Spleen (tissue), 11 donors: ENCODE data around the gene INPP4A. TPM values are rescaled to one million over a fixed set of nuclear protein-coding genes. Genes with fewer than 3 reads are reported as not detected.

Experiments used
- DNase-seq: peaks from one replicate; pipeline ENCODE4 v3.0.0-alpha.2; 2020
- H3K27ac ChIP-seq, 8 donors: fragments of 200-600 bp; sonication (generic) in 7 of 8; 1 replicate in 4 of 8; 2 replicates in 4 of 8; pipeline versions ENCODE4 v1.5.0 to v1.8.0; 2016 to 2021; ENCODE audit warnings: inconsistent platforms in 4 of 8, mild to moderate bottlenecking in 4 of 8, moderate library complexity in 1 of 8
- H3K27me3 ChIP-seq, 7 donors: fragments of 200-600 bp; sonication (generic) in 6 of 7; replicated peaks in 1 of 7; 1 replicate in 4 of 7; 2 replicates in 3 of 7; pipeline versions ENCODE4 v1.5.0 to v1.8.0; 2016 to 2021; ENCODE audit warnings: inconsistent platforms in 3 of 7, mild to moderate bottlenecking in 1 of 7
- H3K36me3 ChIP-seq, 6 donors: fragments of 200-600 bp; sonication (generic) in 5 of 6; 1 replicate in 4 of 6; 2 replicates in 2 of 6; pipeline versions ENCODE4 v1.5.0 to v1.8.0; 2016 to 2021; ENCODE audit warnings: inconsistent platforms in 2 of 6
- H3K4me1 ChIP-seq, 6 donors: fragments of 200-600 bp; sonication (generic) in 5 of 6; 1 replicate in 3 of 6; 2 replicates in 3 of 6; pipeline versions ENCODE4 v1.5.0 to v1.8.0; 2016 to 2021; ENCODE audit warnings: inconsistent platforms in 3 of 6
- H3K4me3 ChIP-seq, 8 donors: fragments of 200-600 bp; sonication (generic) in 7 of 8; 1 replicate in 4 of 8; 2 replicates in 4 of 8; pipeline versions ENCODE4 v1.5.0 to v1.8.0; 2016 to 2021; ENCODE audit warnings: inconsistent platforms in 4 of 8, mild to moderate bottlenecking in 4 of 8, moderate library complexity in 2 of 8
- H3K9me3 ChIP-seq, 8 donors: fragments of 200-600 bp; sonication (generic) in 7 of 8; 1 replicate in 4 of 8; 2 replicates in 4 of 8; pipeline versions ENCODE4 v1.5.0 to v1.8.0; 2016 to 2021; ENCODE audit warnings: inconsistent platforms in 4 of 8
- POLR2A ChIP-seq, 3 donors: fragments of 450-650 bp; IDR thresholded peaks; one replicate each; pipeline ENCODE4 v1.5.1; 2017; ENCODE audit warnings: antibody characterized with exemption in 3 of 3, mild to moderate bottlenecking in 1 of 3
- POLR2AphosphoS5 ChIP-seq, 3 donors: sonication (generic); formaldehyde crosslinking; IDR thresholded peaks; one replicate each; pipeline ENCODE4 v1.5.1; 2017; ENCODE audit warnings: antibody characterized with exemption in 3 of 3
- WGBS, 5 donors: extraction: QIAGEN DNeasy Blood & Tissue Kit in 3 of 5; methylation state at CpG; one replicate each; pipeline versions ENCODE4 v1.1.5 to v1.1.7; 2013 to 2018; 5-methylcytosine and 5-hydroxymethylcytosine counted together
- intact Hi-C: fragments of 100-400 bp; cut with DNase I; formaldehyde crosslinking; loops from one replicate; pipeline ENCODE4 v1.15.0; 2023; ENCODE audit warnings: low total_unique reads
- polyA plus RNA-seq, 3 donors: library from polyadenylated mRNA; stranded (reverse); fragments of 200-250 nt; gene quantifications; one replicate each; pipeline ENCODE4 v1.2.1, GENCODE V29; 2013
- total RNA-seq, 7 donors: library from RNA; depleted of rRNA in 3 of 7; stranded (reverse); fragments of >200 nt in 3 of 7; fragmentation: NEBNext Ultra II Directional in 4 of 7; extraction: Animal tissue kit (Norgen Biotek cat#: 25700) in 4 of 7; gene quantifications; one replicate each; pipeline versions ENCODE4 v1.1.0 to v1.2.1, GENCODE V29; 2016 to 2021
- TF ChIP-seq, protein P1 (sequence below), 11 experiments: fragments of 200-600 bp in 7 of 11; fragments of 450-650 bp in 4 of 11; sonication (generic) in 4 of 11; IDR thresholded peaks in 8 of 11; conservative IDR thresholded peaks in 3 of 11; 1 replicate in 7 of 11; 2 replicates in 4 of 11; pipeline versions ENCODE4 v1.4.0 to v1.8.0; 2016 to 2021; ENCODE audit warnings: antibody characterized with exemption in 11 of 11, inconsistent platforms in 4 of 11, mild to moderate bottlenecking in 1 of 11
- donor health status: healthy with polysubstance abuse.
- donor health status: DM: no; HTN: no; CAD: no; lungs with moderate emphysema.
- donor health status: DM: no; HTN: no; CAD: no.
- donor health status: Bipolar disorder and iron deficiency.
- donor health status: healthy.
- donor health status: DM: no; HTN: no; CAD: no.
- donor health status: DM: yes; HTN: yes; CAD: no.

Gene INPP4A
- total and polyA plus RNA-seq, 10 donors = 6.4 to 102 (median 69.2) TPM

DNA sequence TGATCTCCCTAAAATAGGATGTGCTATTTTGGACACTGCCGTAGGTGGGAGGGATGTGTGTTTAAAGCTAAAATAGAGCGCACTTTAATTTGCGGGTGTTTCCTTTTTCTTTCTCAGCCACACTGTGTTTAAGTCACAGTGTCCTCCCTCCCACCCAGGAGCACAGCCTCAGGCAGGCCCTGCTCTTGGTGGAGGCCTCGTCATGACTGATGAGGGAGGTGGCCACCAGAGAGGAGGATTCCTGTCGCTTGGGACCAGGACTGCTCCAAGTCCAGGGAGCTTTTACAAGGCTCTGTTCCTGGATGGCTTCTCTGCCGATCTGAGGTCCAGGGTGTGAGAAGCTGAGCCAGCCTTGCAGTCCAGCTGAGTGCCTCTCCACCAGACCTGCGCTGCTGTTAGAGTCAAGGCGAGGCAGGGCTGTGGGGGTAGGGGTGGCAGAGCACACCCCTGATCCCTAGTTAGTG lies 33.5 kb downstream of the INPP4A start:
- H3K4me3 ChIP-seq = no peak overlapping the region
- no peaks in the 10 kb centered on the region for H3K9me3 ChIP-seq
- TF ChIP-seq, protein P1, sequence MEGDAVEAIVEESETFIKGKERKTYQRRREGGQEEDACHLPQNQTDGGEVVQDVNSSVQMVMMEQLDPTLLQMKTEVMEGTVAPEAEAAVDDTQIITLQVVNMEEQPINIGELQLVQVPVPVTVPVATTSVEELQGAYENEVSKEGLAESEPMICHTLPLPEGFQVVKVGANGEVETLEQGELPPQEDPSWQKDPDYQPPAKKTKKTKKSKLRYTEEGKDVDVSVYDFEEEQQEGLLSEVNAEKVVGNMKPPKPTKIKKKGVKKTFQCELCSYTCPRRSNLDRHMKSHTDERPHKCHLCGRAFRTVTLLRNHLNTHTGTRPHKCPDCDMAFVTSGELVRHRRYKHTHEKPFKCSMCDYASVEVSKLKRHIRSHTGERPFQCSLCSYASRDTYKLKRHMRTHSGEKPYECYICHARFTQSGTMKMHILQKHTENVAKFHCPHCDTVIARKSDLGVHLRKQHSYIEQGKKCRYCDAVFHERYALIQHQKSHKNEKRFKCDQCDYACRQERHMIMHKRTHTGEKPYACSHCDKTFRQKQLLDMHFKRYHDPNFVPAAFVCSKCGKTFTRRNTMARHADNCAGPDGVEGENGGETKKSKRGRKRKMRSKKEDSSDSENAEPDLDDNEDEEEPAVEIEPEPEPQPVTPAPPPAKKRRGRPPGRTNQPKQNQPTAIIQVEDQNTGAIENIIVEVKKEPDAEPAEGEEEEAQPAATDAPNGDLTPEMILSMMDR (IDR thresholded peaks at IDR 0.05 in 8 of 11, conservative IDR thresholded peaks at IDR 0.05 in 3 of 11) = no peak
- TF ChIP-seq POLR2AphosphoS5 (IDR thresholded peaks at IDR 0.05) (no peak), POLR2A (IDR thresholded peaks at IDR 0.05) (no peak)
- H3K27ac ChIP-seq = peak overlapping the region in 3 of 8 donors; percentile 50 to 71 (median 55)
- peaks cover 0 to 21% (median 0%) of the 10 kb centered on the region in 6 donors for H3K36me3 ChIP-seq
- 68 to 85% (median 83%) methylated on average over 8 of the region's 8 CpGs for WGBS, 5 donors
- intact Hi-C loops = no loop called here
- H3K4me1 ChIP-seq = peaks cover 31 to 100% (median 83%) of the 10 kb centered on the region in 6 donors
- H3K27me3 ChIP-seq = no peaks in the 10 kb centered on the region
- DNase-seq = peak; percentile 60

GRCh38 chr2:98478907-98479306 lies 34.2 kb downstream of the INPP4A start:
- H3K27me3 ChIP-seq = no peaks in the 10 kb centered on the region
- H3K36me3 ChIP-seq = peaks cover 0 to 21% (median 0%) of the 10 kb centered on the region in 6 donors
- H3K9me3 ChIP-seq = no peaks in the 10 kb centered on the region
- WGBS, 5 donors = 32 to 43% (median 38%) methylated on average over 4 of the region's 4 CpGs
- H3K27ac ChIP-seq = peak overlapping the region in 4 of 8 donors; percentile 39 to 71 (median 52)
- peaks cover 36 to 100% (median 84%) of the 10 kb centered on the region in 6 donors for H3K4me1 ChIP-seq
- TF ChIP-seq POLR2AphosphoS5 (IDR thresholded peaks at IDR 0.05) (no peak), POLR2A (IDR thresholded peaks at IDR 0.05) (no peak)
- TF ChIP-seq, protein P1 (IDR thresholded peaks at IDR 0.05 in 8 of 11, conservative IDR thresholded peaks at IDR 0.05 in 3 of 11) = no peak
- H3K4me3 ChIP-seq = no peak overlapping the region
- intact Hi-C loops = no loop called here
- DNase-seq = peak; percentile 73

DNA sequence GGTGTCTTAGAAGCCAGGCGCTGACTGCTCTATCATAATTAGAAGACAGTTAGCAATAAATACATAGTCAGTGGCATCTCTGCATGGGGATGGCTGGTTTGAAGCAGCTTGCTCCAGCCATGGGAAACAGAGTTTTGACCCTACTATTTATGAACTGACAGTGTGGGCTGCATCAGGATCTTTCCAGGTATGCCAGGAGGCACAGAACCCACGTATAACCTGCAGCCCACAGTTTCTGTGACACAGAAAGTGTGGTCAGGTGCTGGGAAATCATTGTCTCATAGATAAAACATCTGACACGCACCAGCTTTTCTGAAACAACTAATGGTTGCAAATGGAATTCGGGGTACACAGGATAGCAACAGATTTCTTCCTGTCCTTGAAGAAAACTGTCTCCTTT lies 34.7 kb downstream of the INPP4A start:
- no peak overlapping the region for H3K4me3 ChIP-seq
- H3K27ac ChIP-seq = peak overlapping the region in 6 of 8 donors; percentile 17 to 71 (median 44)
- H3K27me3 ChIP-seq = no peaks in the 10 kb centered on the region
- intact Hi-C loops = no loop called here
- no peak for DNase-seq
- peaks cover 0 to 21% (median 0%) of the 10 kb centered on the region in 6 donors for H3K36me3 ChIP-seq
- 41 to 51% (median 46%) methylated on average over 4 of the region's 4 CpGs for WGBS, 5 donors
- TF ChIP-seq, protein P1 (IDR thresholded peaks at IDR 0.05 in 8 of 11, conservative IDR thresholded peaks at IDR 0.05 in 3 of 11) = no peak
- no peak for TF ChIP-seq POLR2AphosphoS5 (IDR thresholded peaks at IDR 0.05)
- no peak for TF ChIP-seq POLR2A (IDR thresholded peaks at IDR 0.05)
- no peaks in the 10 kb centered on the region for H3K9me3 ChIP-seq
- H3K4me1 ChIP-seq = peaks cover 35 to 100% (median 83%) of the 10 kb centered on the region in 6 donors

DNA sequence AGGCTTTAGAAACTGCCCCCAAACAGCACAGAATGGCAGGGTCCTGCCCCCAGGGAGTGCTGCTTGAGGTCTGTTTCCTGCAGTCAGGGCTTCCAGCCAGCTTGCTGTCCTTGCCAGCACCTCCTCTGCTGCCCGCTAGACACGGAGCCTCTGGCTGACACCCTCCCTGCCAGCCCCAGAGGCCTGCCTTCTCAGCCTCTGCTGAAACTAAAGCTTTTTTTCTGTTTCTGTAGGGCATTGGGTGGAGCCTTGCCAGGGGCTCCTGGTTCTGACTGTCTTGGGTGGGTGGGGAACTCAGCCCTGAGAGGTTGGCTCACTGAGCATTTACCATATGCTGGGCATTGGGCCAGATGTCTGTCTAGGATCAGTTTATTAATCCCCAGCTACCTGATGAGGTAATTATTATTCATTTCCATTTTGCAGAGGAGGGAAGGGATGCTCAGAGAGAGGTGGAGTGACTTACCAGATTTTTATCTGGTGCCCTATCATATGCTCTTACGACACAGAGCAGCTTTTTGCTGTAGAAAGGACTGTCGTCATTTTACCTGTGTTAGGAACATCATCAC lies 35.4 kb downstream of the INPP4A start:
- no peaks in the 10 kb centered on the region for H3K27me3 ChIP-seq
- 42 to 59% (median 43%) methylated on average over 4 of the region's 4 CpGs for WGBS, 5 donors
- intact Hi-C loops = no loop called here
- H3K4me3 ChIP-seq = no peak overlapping the region
- TF ChIP-seq POLR2AphosphoS5 (IDR thresholded peaks at IDR 0.05) = peak in 2 of 3 donors; percentile 36 to 44
- TF ChIP-seq, protein P1 (IDR thresholded peaks at IDR 0.05 in 8 of 11, conservative IDR thresholded peaks at IDR 0.05 in 3 of 11) = no peak
- H3K4me1 ChIP-seq = peaks cover 34 to 100% (median 84%) of the 10 kb centered on the region in 6 donors
- H3K9me3 ChIP-seq = no peaks in the 10 kb centered on the region
- DNase-seq = peak; percentile 79
- H3K27ac ChIP-seq = peak overlapping the region in 6 of 8 donors; percentile 17 to 71 (median 44)
- H3K36me3 ChIP-seq = peaks cover 0 to 21% (median 0%) of the 10 kb centered on the region in 6 donors
